Breast epithelium (tissue), 3 donors: ENCODE data around the gene SHMT2.

ENCODE experiments used
- POLR2A ChIP-seq: fragments of 450-650 bp; IDR thresholded peaks from one replicate; pipeline ENCODE4 v1.6.1; 2016; ENCODE audit warnings: antibody characterized with exemption, mild to moderate bottlenecking, moderate library complexity
- POLR2AphosphoS5 ChIP-seq, 3 donors: sonication (generic); formaldehyde crosslinking; IDR thresholded peaks; one replicate each; pipeline ENCODE4 v1.6.1; 2017; ENCODE audit warnings: antibody characterized with exemption in 3 of 3
- TF ChIP-seq, protein P1 (sequence below), 3 donors: fragments of 450-650 bp; IDR thresholded peaks; one replicate each; pipeline ENCODE4 v1.5.1; 2016 to 2017; ENCODE audit warnings: antibody characterized with exemption in 3 of 3, mild to moderate bottlenecking in 3 of 3, moderate library complexity in 3 of 3

- TF ChIP-seq, protein P1, sequence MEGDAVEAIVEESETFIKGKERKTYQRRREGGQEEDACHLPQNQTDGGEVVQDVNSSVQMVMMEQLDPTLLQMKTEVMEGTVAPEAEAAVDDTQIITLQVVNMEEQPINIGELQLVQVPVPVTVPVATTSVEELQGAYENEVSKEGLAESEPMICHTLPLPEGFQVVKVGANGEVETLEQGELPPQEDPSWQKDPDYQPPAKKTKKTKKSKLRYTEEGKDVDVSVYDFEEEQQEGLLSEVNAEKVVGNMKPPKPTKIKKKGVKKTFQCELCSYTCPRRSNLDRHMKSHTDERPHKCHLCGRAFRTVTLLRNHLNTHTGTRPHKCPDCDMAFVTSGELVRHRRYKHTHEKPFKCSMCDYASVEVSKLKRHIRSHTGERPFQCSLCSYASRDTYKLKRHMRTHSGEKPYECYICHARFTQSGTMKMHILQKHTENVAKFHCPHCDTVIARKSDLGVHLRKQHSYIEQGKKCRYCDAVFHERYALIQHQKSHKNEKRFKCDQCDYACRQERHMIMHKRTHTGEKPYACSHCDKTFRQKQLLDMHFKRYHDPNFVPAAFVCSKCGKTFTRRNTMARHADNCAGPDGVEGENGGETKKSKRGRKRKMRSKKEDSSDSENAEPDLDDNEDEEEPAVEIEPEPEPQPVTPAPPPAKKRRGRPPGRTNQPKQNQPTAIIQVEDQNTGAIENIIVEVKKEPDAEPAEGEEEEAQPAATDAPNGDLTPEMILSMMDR (IDR thresholded peaks at IDR 0.05): no peak
- TF ChIP-seq POLR2AphosphoS5 (IDR thresholded peaks at IDR 0.05) (no peak), POLR2A (no peak)
Measured at GRCh38 chr12:57215668-57216013, 13.9 kb upstream of the SHMT2 start.
